Uterus (tissue), 2 donors: ENCODE data around the gene MED31.

ENCODE experiments used
- POLR2A ChIP-seq, 2 donors: fragments of 450-650 bp; IDR thresholded peaks; one replicate each; pipeline ENCODE4 v1.6.1; 2016; ENCODE audit warnings: antibody characterized with exemption in 2 of 2, mild to moderate bottlenecking in 1 of 2, moderate library complexity in 1 of 2
- TF ChIP-seq, protein P1 (sequence below), 4 experiments: fragments of 200-600 bp in 2 of 4; fragments of 450-650 bp in 2 of 4; sonication (generic) in 2 of 4; IDR thresholded peaks; one replicate each; pipeline ENCODE4 v1.5.1; 2016 to 2019; ENCODE audit warnings: antibody characterized with exemption in 4 of 4, mild to moderate bottlenecking in 2 of 4, moderate library complexity in 1 of 4

DNA sequence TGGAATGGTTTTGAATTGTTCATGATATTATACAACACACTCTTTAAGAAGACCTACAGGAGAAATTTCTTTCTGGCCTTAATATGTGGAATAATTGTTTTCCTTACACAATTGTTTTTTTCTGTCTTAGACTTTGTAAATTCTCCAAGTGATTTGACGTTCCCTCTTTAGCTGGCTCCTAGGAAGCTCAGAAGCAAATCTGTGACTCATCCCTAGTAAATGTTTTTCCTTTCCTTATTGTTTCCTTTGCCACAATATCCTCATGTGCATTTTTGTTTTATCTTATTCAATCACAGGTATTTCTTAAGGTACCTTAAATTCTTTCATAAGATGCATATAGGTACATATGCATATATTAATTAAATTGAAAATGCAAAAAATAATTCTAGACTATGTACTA is 24.4 kb downstream of the MED31 start:
- no peak for TF ChIP-seq POLR2A (IDR thresholded peaks at IDR 0.05)
- TF ChIP-seq, protein P1, sequence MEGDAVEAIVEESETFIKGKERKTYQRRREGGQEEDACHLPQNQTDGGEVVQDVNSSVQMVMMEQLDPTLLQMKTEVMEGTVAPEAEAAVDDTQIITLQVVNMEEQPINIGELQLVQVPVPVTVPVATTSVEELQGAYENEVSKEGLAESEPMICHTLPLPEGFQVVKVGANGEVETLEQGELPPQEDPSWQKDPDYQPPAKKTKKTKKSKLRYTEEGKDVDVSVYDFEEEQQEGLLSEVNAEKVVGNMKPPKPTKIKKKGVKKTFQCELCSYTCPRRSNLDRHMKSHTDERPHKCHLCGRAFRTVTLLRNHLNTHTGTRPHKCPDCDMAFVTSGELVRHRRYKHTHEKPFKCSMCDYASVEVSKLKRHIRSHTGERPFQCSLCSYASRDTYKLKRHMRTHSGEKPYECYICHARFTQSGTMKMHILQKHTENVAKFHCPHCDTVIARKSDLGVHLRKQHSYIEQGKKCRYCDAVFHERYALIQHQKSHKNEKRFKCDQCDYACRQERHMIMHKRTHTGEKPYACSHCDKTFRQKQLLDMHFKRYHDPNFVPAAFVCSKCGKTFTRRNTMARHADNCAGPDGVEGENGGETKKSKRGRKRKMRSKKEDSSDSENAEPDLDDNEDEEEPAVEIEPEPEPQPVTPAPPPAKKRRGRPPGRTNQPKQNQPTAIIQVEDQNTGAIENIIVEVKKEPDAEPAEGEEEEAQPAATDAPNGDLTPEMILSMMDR (IDR thresholded peaks at IDR 0.05), result no peak
